Measurements from ENCODE around the gene COPB2.

- TF ChIP-seq CTCF (conservative IDR thresholded peaks at IDR 0.05; ENCODE audit: low read depth, low read length) (no peak), EZH2phosphoT487 (IDR thresholded peaks at IDR 0.05; ENCODE audit: borderline replicate concordance, low read length) (no peak)
These were observed 68.7 kb downstream of the COPB2 start for GRCh38 chr3:139320551-139321309.

All from PC-3 (cell line).